SK-N-SH (cell line): Measurements from ENCODE around the gene F2RL3. TPM values are rescaled to one million over a fixed set of nuclear protein-coding genes. Genes with fewer than 3 reads are reported as not detected.

Experiments
- CTCF ChIA-PET: fragments of 300-600, 350-600 bp; formaldehyde crosslinking; extraction: SDS; loops from one replicate; lab custom pipeline; 2021; lab: Yijun Ruan, JAX
- POLR2A ChIA-PET: fragments of 350-600 bp; sonication (Branson Sonifier 250); formaldehyde crosslinking; extraction: SDS; loops from one replicate; lab custom pipeline; 2020; ENCODE audit warnings: antibody characterized with exemption, inconsistent platforms; lab: Yijun Ruan, JAX
- DNase-seq: peaks from one replicate; pipeline ENCODE4 v3.0.0; 2012
- H2AFZ ChIP-seq: fragments of 200-600 bp; sonication (generic); 2 replicates; pipeline ENCODE4 v1.8.1; 2016; ENCODE audit warnings: antibody characterized with exemption, mild to moderate bottlenecking, low read depth
- H3F3A ChIP-seq: fragments of 200-600 bp; sonication (generic); replicated peaks from 2 replicates; pipeline ENCODE3; 2016; ENCODE audit warnings: antibody characterized with exemption, mild to moderate bottlenecking; ENCODE audit not compliant: insufficient read depth
- H3K27ac ChIP-seq, 2 experiments: fragments of 200-500 bp in 1 of 2; fragments of 200-600 bp in 1 of 2; sonication (Bioruptor generic) in 1 of 2; sonication (generic), shearing (Covaris generic) in 1 of 2; 2 replicates each; pipeline versions ENCODE4 v1.5.1 to v1.6.1; 2014 to 2016; ENCODE audit warnings: low read depth in 2 of 2, inconsistent platforms in 1 of 2, low read length in 1 of 2, mild to moderate bottlenecking in 1 of 2, mixed read lengths in 1 of 2
- H3K27me3 ChIP-seq: fragments of 200-600 bp; sonication (generic), shearing (Covaris generic); 2 replicates; pipeline ENCODE4 v1.6.1; 2016; ENCODE audit warnings: mixed run types; ENCODE audit not compliant: insufficient read depth
- H3K36me3 ChIP-seq, 2 experiments: fragments of 200-500 bp in 1 of 2; fragments of 200-600 bp in 1 of 2; sonication (Bioruptor generic) in 1 of 2; sonication (generic) in 1 of 2; replicated peaks in 1 of 2; 2 replicates each; pipeline versions ENCODE3 to v1.5.1; 2014 to 2016; ENCODE audit warnings: low read length in 1 of 2, mild to moderate bottlenecking in 1 of 2; ENCODE audit not compliant: insufficient read depth in 2 of 2, control insufficient read depth in 1 of 2
- H3K4me1 ChIP-seq, 2 experiments: fragments of 200-500 bp in 1 of 2; fragments of 200-600 bp in 1 of 2; sonication (Bioruptor generic) in 1 of 2; sonication (generic), shearing (Covaris generic) in 1 of 2; 2 replicates each; pipeline versions ENCODE4 v1.5.1 to v1.6.1; 2014 to 2016; ENCODE audit warnings: low read depth in 1 of 2, low read length in 1 of 2, mixed run types in 1 of 2; ENCODE audit not compliant: insufficient read depth in 2 of 2, control insufficient read depth in 1 of 2
- H3K4me2 ChIP-seq: fragments of 200-600 bp; sonication (generic), shearing (Covaris generic); 2 replicates; pipeline ENCODE4 v1.6.1; 2017; ENCODE audit warnings: mixed run types
- H3K4me3 ChIP-seq, 2 experiments: fragments of 200-500 bp in 1 of 2; fragments of 200-600 bp in 1 of 2; sonication (Bioruptor generic) in 1 of 2; sonication (generic), shearing (Covaris generic) in 1 of 2; 2 replicates each; pipeline versions ENCODE4 v1.5.1 to v1.8.1; 2014 to 2016; ENCODE audit warnings: low read depth in 2 of 2, inconsistent platforms in 1 of 2, low read length in 1 of 2, mild to moderate bottlenecking in 1 of 2, mixed read lengths in 1 of 2, moderate library complexity in 1 of 2
- H3K79me2 ChIP-seq: fragments of 200-600 bp; sonication (generic); 2 replicates; pipeline ENCODE4 v1.8.1; 2017; ENCODE audit warnings: mild to moderate bottlenecking; ENCODE audit not compliant: insufficient read depth
- H3K9ac ChIP-seq: fragments of 200-600 bp; sonication (generic); 2 replicates; pipeline ENCODE4 v1.6.1; 2017; ENCODE audit warnings: mixed run types
- H3K9me2 ChIP-seq: fragments of 200-600 bp; sonication (generic); 2 replicates; pipeline ENCODE4 v1.6.1; 2017; ENCODE audit warnings: mixed run types
- H3K9me3 ChIP-seq: fragments of 200-600 bp; sonication (generic); 2 replicates; pipeline ENCODE4 v1.6.1; 2017; ENCODE audit warnings: mixed run types, mild to moderate bottlenecking, moderate library complexity
- H4K20me1 ChIP-seq: fragments of 200-600 bp; sonication (generic); 2 replicates; pipeline ENCODE4 v1.6.1; 2017; ENCODE audit warnings: mild to moderate bottlenecking, mixed run types; ENCODE audit not compliant: insufficient read depth
- CHD2 ChIP-seq: fragments of 150-350 bp; IDR thresholded peaks from 2 replicates; pipeline ENCODE4 v1.6.1; 2018; ENCODE audit warnings: low read length; ENCODE audit not compliant: partially characterized antibody
- EP300 ChIP-seq, 2 experiments: IDR thresholded peaks; 2 replicates each; pipeline versions ENCODE4 v1.4.0 to v1.6.1; 2012; ENCODE audit warnings: borderline replicate concordance in 1 of 2, low read depth in 1 of 2, low read length in 1 of 2
- EZH2phosphoT487 ChIP-seq: fragments of 200-600 bp; sonication (generic); IDR thresholded peaks from 2 replicates; pipeline ENCODE4 v1.6.1; 2017; ENCODE audit warnings: low read depth, mixed run types, mild to moderate bottlenecking, antibody characterized with exemption, moderate library complexity, borderline replicate concordance
- FOSL2 ChIP-seq: IDR thresholded peaks from 2 replicates; pipeline ENCODE4 v1.4.0; 2012; ENCODE audit warnings: low read depth, mild to moderate bottlenecking, moderate library complexity, borderline replicate concordance
- FOXM1 ChIP-seq: IDR thresholded peaks from 2 replicates; pipeline ENCODE4 v1.4.0; 2012; ENCODE audit warnings: low read depth, mild to moderate bottlenecking
- GABPA ChIP-seq: IDR thresholded peaks from 2 replicates; pipeline ENCODE4 v1.4.0; 2012; ENCODE audit warnings: low read depth, mild to moderate bottlenecking
- GATA2 ChIP-seq: sonication (generic); formaldehyde crosslinking; IDR thresholded peaks from 2 replicates; pipeline ENCODE4 v1.5.0; 2020; ENCODE audit warnings: mild to moderate bottlenecking, missing genetic modification reagents
- IRF3 ChIP-seq: fragments of 150-350 bp; IDR thresholded peaks from 2 replicates; pipeline ENCODE4 v1.6.1; 2016; ENCODE audit warnings: mild to moderate bottlenecking, low read depth, low read length
- MXI1 ChIP-seq: IDR thresholded peaks from 2 replicates; pipeline ENCODE4 v1.6.1; 2012; ENCODE audit warnings: mild to moderate bottlenecking, low read depth, low read length, improper control_type of control experiment
- NFIC ChIP-seq: IDR thresholded peaks from 2 replicates; pipeline ENCODE4 v1.4.0; 2012; ENCODE audit warnings: borderline replicate concordance
- NRF1 ChIP-seq: IDR thresholded peaks from 2 replicates; pipeline ENCODE4 v1.6.1; 2012; ENCODE audit warnings: low read depth, mild to moderate bottlenecking, low read length
- RCOR1 ChIP-seq: fragments of 150-350 bp; IDR thresholded peaks from 2 replicates; pipeline ENCODE4 v1.6.1; 2017; ENCODE audit warnings: antibody characterized with exemption, low read length
- RFX5 ChIP-seq: IDR thresholded peaks from 2 replicates; pipeline ENCODE4 v1.6.1; 2012; ENCODE audit warnings: mild to moderate bottlenecking, improper control_type of control experiment, low read length
- RXRA ChIP-seq: IDR thresholded peaks from 2 replicates; pipeline ENCODE4 v1.4.0; 2012; ENCODE audit warnings: low read depth, mild to moderate bottlenecking, borderline replicate concordance
- SMC3 ChIP-seq: IDR thresholded peaks from 2 replicates; pipeline ENCODE4 v1.6.1; 2012; ENCODE audit warnings: low read depth, low read length, improper control_type of control experiment
- TAF1 ChIP-seq: IDR thresholded peaks from 2 replicates; pipeline ENCODE4 v1.6.1; 2012; ENCODE audit warnings: low read depth, mild to moderate bottlenecking, low read length, moderate library complexity, borderline replicate concordance
- TEAD4 ChIP-seq: IDR thresholded peaks from 2 replicates; pipeline ENCODE4 v1.4.0; 2012; ENCODE audit warnings: mild to moderate bottlenecking, borderline replicate concordance; ENCODE audit not compliant: insufficient read depth
- USF1 ChIP-seq: IDR thresholded peaks from 2 replicates; pipeline ENCODE4 v1.4.0; 2012; ENCODE audit warnings: low read depth, borderline replicate concordance
- WGBS: methylation state at CpG from one replicate; pipeline ENCODE4 v1.1.6; 2017; ENCODE audit warnings: low lambda C conversion rate; 5-methylcytosine and 5-hydroxymethylcytosine counted together
- polyA plus RNA-seq, 3 experiments: library from polyadenylated mRNA; depleted of rRNA; stranded (reverse); fragments of >200 nt; gene quantifications; 2 replicates each; pipeline ENCODE4 v1.2.3, GENCODE V29; 2012
- TF ChIP-seq, protein P1 (sequence below): IDR thresholded peaks from 2 replicates; pipeline ENCODE4 v1.4.0; 2012; ENCODE audit warnings: low read depth, borderline replicate concordance
- TF ChIP-seq, protein P2 (sequence below): fragments of 200-600 bp; sonication (generic); IDR thresholded peaks from 2 replicates; pipeline ENCODE4 v1.6.1; 2017; ENCODE audit warnings: antibody characterized with exemption, mild to moderate bottlenecking, moderate library complexity
- TF ChIP-seq, protein P3 (sequence below): fragments of 150-350 bp; IDR thresholded peaks from 2 replicates; pipeline ENCODE4 v1.6.1; 2017; ENCODE audit warnings: antibody characterized with exemption, low read length, low read depth, borderline replicate concordance

Gene F2RL3
- polyA plus RNA-seq, 1 of the 3 experiments (the other 2 are of a cell fraction), result not detected

DNA sequence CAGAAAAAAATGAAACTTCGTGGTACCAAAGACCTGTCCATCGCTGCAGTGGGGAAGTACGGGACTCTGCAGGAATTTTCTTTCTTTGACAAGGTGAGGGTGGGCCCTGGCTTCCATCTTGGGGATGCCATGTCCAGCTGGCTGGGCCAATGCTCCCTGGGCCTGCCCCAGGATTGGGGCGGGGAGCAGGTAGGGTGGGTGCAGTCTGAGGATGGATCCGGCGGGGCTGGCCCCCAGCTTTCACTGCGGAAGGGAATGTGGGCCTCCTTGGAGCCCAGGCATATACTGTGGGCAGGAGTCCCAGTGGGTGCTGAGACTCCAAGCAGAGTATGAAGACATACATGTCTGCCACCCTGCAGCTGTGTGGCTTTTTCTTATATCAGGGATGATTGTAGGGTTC is 35.7 kb upstream of the F2RL3 start:
- Histone ChIP-seq H3K4me2 (no peak overlapping the region), H3K36me3 (peaks cover 35 to 54% of the 10 kb centered on the region in 2 experiments), H4K20me1 (0 out of 2 replicates have a peak, but pooled peaks cover 8% of the 10 kb centered on the region), H3F3A (peaks cover 10% of the 10 kb centered on the region), H3K9ac (no peak overlapping the region), H3K4me3 (no peak overlapping the region), H3K27me3 (no peaks in the 10 kb centered on the region), H3K9me2 (no peaks in the 10 kb centered on the region), H3K4me1 (peaks cover 0 to 11% of the 10 kb centered on the region in 2 experiments; a peak in 1 of 4 replicates), H3K79me2 (no peaks in the 10 kb centered on the region; the same call in 1 of the 2 replicates), H3K27ac (no peak overlapping the region), H3K9me3 (no peaks in the 10 kb centered on the region), H2AFZ (no peak overlapping the region)
- 100% methylated on average over 2 of the region's 7 CpGs for WGBS
- DNase-seq, result no peak
- TF ChIP-seq FOSL2 (no peak), USF1 (no peak), RFX5 (no peak), SMC3 (no peak), NFIC (no peak), RXRA (no peak), EP300 (IDR thresholded peaks at IDR 0.05; ENCODE audit: borderline replicate concordance in 1 of 2, low read depth in 1 of 2, low read length in 1 of 2) (no peak), NRF1 (no peak), EZH2phosphoT487 (no peak), CHD2 (no peak)
- POLR2A ChIA-PET, result no interaction called here
- CTCF ChIA-PET, result no interaction called here

DNA sequence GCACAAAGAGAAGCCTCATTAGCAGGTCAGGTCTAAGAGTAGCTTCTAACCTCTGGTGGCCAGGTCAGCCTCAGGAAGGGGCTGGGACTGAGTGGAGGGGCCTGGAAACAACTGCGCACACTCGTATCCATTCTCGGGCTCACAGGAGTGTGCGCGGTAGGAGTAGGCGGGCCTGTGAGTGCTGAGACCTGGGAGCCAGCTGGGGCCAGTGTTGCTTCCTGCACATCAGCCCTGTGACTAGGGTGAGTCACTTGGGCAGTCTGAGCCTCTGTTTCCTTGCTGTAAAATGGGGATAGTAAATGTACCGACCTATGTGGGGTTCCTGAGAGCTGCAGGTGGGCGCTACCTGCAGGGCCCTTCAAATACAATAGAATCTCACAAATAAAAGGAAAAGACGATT is 32.7 kb upstream of the F2RL3 start:
- ChIA-PET POLR2A (no interaction called here), CTCF (no interaction called here)
- WGBS, result 99% methylated on average over 9 of the region's 9 CpGs
- no peak overlapping the region for H3K4me2 ChIP-seq
- H3K36me3 ChIP-seq, result peaks cover 36% of the 10 kb centered on the region in 2 experiments
- no peaks in the 10 kb centered on the region for H3K79me2 ChIP-seq
- H2AFZ ChIP-seq, result no peak overlapping the region
- H3K27ac ChIP-seq, result no peak overlapping the region
- no peak overlapping the region for H3K9ac ChIP-seq
- H3K9me3 ChIP-seq, result no peaks in the 10 kb centered on the region
- no peak overlapping the region for H3K4me3 ChIP-seq
- no peaks in the 10 kb centered on the region for H4K20me1 ChIP-seq
- H3K9me2 ChIP-seq, result no peaks in the 10 kb centered on the region
- H3K4me1 ChIP-seq, result no peaks in the 10 kb centered on the region
- no peak for DNase-seq
- no peaks in the 10 kb centered on the region for H3K27me3 ChIP-seq
- H3F3A ChIP-seq, result no peaks in the 10 kb centered on the region
- no peak for TF ChIP-seq FOSL2
- TF ChIP-seq, protein P1, sequence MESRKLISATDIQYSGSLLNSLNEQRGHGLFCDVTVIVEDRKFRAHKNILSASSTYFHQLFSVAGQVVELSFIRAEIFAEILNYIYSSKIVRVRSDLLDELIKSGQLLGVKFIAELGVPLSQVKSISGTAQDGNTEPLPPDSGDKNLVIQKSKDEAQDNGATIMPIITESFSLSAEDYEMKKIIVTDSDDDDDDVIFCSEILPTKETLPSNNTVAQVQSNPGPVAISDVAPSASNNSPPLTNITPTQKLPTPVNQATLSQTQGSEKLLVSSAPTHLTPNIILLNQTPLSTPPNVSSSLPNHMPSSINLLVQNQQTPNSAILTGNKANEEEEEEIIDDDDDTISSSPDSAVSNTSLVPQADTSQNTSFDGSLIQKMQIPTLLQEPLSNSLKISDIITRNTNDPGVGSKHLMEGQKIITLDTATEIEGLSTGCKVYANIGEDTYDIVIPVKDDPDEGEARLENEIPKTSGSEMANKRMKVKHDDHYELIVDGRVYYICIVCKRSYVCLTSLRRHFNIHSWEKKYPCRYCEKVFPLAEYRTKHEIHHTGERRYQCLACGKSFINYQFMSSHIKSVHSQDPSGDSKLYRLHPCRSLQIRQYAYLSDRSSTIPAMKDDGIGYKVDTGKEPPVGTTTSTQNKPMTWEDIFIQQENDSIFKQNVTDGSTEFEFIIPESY, result no peak
- no peak for TF ChIP-seq CHD2
- TF ChIP-seq RFX5, result no peak
- no peak for TF ChIP-seq GATA2
- no peak for TF ChIP-seq TEAD4
- TF ChIP-seq MXI1, result no peak
- TF ChIP-seq SMC3, result no peak
- no peak for TF ChIP-seq IRF3
- no peak for TF ChIP-seq NFIC
- TF ChIP-seq, protein P2, sequence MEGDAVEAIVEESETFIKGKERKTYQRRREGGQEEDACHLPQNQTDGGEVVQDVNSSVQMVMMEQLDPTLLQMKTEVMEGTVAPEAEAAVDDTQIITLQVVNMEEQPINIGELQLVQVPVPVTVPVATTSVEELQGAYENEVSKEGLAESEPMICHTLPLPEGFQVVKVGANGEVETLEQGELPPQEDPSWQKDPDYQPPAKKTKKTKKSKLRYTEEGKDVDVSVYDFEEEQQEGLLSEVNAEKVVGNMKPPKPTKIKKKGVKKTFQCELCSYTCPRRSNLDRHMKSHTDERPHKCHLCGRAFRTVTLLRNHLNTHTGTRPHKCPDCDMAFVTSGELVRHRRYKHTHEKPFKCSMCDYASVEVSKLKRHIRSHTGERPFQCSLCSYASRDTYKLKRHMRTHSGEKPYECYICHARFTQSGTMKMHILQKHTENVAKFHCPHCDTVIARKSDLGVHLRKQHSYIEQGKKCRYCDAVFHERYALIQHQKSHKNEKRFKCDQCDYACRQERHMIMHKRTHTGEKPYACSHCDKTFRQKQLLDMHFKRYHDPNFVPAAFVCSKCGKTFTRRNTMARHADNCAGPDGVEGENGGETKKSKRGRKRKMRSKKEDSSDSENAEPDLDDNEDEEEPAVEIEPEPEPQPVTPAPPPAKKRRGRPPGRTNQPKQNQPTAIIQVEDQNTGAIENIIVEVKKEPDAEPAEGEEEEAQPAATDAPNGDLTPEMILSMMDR, result no peak
- TF ChIP-seq, protein P3, sequence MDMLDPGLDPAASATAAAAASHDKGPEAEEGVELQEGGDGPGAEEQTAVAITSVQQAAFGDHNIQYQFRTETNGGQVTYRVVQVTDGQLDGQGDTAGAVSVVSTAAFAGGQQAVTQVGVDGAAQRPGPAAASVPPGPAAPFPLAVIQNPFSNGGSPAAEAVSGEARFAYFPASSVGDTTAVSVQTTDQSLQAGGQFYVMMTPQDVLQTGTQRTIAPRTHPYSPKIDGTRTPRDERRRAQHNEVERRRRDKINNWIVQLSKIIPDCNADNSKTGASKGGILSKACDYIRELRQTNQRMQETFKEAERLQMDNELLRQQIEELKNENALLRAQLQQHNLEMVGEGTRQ, result no peak
- no peak for TF ChIP-seq TAF1
- TF ChIP-seq EP300 (IDR thresholded peaks at IDR 0.05; ENCODE audit: borderline replicate concordance in 1 of 2, low read depth in 1 of 2, low read length in 1 of 2), result no peak
- no peak for TF ChIP-seq GABPA
- TF ChIP-seq FOXM1, result no peak
- TF ChIP-seq RCOR1, result no peak
